Measurements from ENCODE around the gene OLFM2. TPM values are rescaled to one million over a fixed set of nuclear protein-coding genes. Genes with fewer than 3 reads are reported as not detected.
A peak's percentile ranks its signal among the peaks of the same experiment; 100 is the strongest.

OLFM2 gene
- total and polyA plus RNA-seq, 9 of the 15 experiments (the other 6 are each of a cell fraction or from before 2014, with no cell fraction given), result 0.10 to 0.33 (median 0.23) TPM; not detected in 4

- TF ChIP-seq ZKSCAN8 (CRISPR knock-in tag; IDR thresholded peaks at IDR 0.05) (no peak), MCM5 (IDR thresholded peaks at IDR 0.05; ENCODE audit: low read depth) (no peak), OTX1 (CRISPR knock-in tag; IDR thresholded peaks at IDR 0.05) (no peak), MEF2A (IDR thresholded peaks at IDR 0.05; ENCODE audit: control insufficient read depth, low read depth, low read length) (no peak), ZNF146 (CRISPR knock-in tag; IDR thresholded peaks at IDR 0.05; ENCODE audit: unreplicated experiment) (no peak), SUPT5H (IDR thresholded peaks at IDR 0.05) (peak; percentile 59), GABPB2 (CRISPR knock-in tag; conservative IDR thresholded peaks at IDR 0.05) (no peak), SMARCC2 (IDR thresholded peaks at IDR 0.05; ENCODE audit: low read depth) (no peak), PKNOX1 (IDR thresholded peaks at IDR 0.05) (peak; percentile 95)
- TF ChIP-seq, protein P1, sequence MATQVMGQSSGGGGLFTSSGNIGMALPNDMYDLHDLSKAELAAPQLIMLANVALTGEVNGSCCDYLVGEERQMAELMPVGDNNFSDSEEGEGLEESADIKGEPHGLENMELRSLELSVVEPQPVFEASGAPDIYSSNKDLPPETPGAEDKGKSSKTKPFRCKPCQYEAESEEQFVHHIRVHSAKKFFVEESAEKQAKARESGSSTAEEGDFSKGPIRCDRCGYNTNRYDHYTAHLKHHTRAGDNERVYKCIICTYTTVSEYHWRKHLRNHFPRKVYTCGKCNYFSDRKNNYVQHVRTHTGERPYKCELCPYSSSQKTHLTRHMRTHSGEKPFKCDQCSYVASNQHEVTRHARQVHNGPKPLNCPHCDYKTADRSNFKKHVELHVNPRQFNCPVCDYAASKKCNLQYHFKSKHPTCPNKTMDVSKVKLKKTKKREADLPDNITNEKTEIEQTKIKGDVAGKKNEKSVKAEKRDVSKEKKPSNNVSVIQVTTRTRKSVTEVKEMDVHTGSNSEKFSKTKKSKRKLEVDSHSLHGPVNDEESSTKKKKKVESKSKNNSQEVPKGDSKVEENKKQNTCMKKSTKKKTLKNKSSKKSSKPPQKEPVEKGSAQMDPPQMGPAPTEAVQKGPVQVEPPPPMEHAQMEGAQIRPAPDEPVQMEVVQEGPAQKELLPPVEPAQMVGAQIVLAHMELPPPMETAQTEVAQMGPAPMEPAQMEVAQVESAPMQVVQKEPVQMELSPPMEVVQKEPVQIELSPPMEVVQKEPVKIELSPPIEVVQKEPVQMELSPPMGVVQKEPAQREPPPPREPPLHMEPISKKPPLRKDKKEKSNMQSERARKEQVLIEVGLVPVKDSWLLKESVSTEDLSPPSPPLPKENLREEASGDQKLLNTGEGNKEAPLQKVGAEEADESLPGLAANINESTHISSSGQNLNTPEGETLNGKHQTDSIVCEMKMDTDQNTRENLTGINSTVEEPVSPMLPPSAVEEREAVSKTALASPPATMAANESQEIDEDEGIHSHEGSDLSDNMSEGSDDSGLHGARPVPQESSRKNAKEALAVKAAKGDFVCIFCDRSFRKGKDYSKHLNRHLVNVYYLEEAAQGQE (IDR thresholded peaks at IDR 0.05; ENCODE audit: borderline replicate concordance), result no peak
- TF ChIP-seq, protein P1 (CRISPR knock-in tag; IDR thresholded peaks at IDR 0.05; ENCODE audit: low read depth), result no peak; the same call in 1 of the 2 replicates
Measured at GRCh38 chr19:9834726-9835506, 101.4 kb downstream of the OLFM2 start, which contains the start of gene PIN1 (continued).
